Measurements from ENCODE around the gene PROSER1.

DNA sequence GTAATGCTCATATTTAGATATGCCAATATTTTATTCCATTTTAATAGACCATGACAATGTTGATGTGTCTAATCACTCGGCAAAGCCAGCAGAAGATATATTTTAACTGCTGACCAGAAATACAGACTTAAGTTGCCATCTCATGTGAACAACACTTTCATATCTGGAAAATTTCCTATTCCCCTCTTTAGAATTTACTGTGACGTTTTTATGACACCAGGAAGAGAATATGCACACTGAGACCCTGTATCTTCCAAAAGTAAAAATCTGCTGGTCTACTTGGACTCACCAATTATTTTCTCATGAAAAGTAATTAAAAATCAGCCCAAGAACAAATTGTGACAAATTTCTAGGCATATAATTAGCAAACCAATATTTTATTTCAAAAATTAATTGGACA is 2.1 kb downstream of the PROSER1 start:
- no peak for TF ChIP-seq CTCF (IDR thresholded peaks at IDR 0.05; ENCODE audit: insufficient read depth, low read length)
- no peak for TF ChIP-seq REST (IDR thresholded peaks at IDR 0.05; ENCODE audit: insufficient replicate concordance, low read depth)
- no peak for TF ChIP-seq GABPA (IDR thresholded peaks at IDR 0.05; ENCODE audit: low read depth)
- no peak for TF ChIP-seq POLR2AphosphoS5 (IDR thresholded peaks at IDR 0.05; ENCODE audit: low read depth)
- TF ChIP-seq SPI1 (IDR thresholded peaks at IDR 0.05; ENCODE audit: borderline replicate concordance, low read depth), result no peak

Data from HL-60 (cell line).